Measurements from ENCODE around the gene GYG2.
"Not testable (repeated sequence)": the region's sequence is repeated elsewhere in the genome, so short reads cannot be mapped to it uniquely, and the experiment has no call there.

Gene GYG2

DNA sequence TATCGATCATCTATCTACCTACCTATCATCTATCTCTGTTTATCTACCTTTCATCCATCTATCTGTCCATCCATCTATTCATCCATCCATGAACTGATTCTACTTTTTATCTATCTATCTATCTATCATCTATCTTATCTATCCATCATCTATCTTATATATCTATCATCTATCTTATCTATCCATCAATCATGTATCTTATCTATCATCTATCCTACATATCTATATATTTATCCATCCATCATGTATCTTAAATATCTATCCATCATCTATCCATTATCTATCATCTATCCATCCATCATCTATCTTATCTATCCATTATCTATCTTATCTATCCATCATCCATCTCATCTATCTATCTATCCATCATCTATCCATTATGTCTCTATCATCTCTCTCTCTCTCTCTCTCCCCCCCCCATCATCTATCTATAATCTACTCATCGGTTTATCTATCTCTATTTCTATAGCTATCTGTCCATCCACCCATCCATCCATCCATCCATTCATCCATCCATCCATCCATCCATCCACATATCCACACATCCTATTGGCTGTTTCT lies 79.5 kb downstream of the GYG2 start:
- DNase-seq: no peak

DNA sequence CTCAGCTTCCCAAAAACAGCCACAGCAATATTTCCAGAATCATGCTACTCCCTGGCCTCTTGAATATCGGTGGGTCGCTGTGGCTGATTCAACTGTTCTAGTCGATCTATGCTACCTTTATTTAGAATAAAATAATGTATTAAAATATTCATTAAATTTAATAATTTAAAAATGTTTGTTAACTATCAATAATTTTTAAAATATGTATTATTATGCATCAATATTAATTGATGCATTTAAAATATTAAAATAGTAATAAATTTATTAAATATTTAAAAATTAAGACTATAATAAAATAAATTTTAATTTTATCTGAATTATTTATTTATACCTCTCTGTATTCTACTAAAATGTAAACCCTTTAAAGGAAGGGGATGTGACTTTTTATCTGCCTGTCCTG lies 81.4 kb downstream of the GYG2 start:
- no peak for DNase-seq

DNA sequence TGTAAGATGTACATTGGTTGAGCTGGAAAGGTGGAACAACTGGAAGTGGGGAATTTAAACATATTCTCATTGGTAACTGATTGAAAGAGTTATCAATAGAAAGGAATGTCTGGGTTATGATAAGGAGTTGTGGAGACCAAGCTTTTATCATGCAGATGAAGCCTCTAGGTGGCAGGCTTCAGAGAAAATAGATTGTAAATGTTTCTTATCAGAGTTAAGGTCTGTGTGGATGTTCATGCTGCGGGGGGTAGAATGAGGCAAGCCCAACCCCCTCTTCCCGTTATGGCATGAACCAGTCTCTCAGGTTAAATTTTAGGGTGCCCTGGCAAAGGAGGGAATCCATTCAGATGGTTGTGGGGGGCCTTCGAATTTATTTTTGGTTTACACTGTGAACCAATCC lies 84.4 kb downstream of the GYG2 start:
- no peak for DNase-seq

DNA sequence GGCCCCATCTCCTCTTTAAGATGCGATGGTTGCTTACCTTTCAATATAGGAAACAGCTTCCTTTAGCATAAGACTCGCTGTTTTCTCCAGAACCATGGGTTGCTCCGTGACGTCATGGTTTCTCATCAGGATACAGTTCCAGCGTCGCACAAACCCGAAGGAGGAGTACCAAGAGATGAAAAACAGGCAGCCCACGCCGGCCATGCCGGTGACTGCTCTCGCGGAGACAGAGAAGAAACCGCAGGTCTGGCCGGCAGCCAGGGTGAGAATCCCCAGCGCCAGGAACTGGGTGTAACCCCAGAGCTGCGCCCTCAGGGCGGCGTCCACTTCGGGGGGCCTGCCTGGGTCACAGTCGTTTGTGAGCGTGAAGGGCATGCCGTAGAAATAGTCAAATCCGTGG lies 89.0 kb downstream of the GYG2 start:
- no peak for DNase-seq

DNA sequence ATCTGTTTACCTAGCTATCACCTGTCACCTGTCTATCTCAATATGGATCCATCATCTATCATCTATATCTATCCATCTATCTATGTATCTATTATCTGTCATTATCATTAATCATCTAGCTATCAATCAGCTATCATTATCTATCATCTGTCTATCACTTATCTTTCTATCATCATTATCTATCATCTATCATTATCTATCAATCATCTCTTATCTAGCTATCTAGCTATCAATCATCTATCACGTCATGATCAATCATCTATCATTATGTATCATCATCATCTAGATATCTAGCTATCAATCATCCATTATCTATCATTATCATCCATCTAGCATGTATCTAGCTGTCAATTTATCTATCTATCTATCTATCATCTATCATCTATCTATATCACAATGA lies 92.5 kb downstream of the GYG2 start:
- DNase-seq: no peak

DNA sequence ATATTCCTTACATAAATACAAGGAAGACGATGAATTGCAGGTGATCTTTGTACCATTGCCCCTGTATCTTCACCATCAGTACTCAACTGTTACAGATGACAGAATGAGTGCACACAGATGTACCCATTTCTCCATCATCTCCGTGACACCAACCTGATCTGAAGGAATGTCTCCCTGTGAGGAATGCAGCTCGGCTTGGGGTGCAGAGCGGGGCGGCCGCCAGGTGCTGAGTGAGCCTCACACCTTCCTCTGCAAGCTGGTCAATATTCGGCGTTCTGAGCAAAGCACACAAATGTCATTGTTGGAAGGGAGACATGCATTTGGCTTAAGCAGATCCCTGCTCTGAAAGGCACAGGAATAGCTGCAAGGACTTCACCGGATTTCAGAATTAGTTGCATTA lies 93.0 kb downstream of the GYG2 start:
- no peak for DNase-seq

DNA sequence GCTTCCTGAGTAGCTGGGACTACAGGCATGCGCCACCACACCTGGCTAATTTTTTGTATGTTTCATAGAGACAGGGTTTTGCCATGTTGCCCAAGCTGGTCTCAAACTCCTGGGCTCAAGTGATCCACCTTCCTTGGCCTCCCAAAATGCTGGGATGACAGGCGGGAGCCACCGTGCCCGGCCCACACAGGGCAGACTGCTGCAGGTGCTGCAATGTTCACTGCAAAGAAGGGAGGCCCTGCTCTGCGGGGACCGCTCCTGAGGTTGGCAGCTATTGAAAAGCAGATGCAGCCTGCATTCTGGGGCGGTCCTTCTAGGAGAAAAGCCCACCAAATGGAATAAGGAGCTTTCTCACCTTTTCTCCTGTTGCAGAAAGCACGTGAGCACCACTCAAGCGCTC lies 95.4 kb downstream of the GYG2 start:
- no peak for DNase-seq

DNA sequence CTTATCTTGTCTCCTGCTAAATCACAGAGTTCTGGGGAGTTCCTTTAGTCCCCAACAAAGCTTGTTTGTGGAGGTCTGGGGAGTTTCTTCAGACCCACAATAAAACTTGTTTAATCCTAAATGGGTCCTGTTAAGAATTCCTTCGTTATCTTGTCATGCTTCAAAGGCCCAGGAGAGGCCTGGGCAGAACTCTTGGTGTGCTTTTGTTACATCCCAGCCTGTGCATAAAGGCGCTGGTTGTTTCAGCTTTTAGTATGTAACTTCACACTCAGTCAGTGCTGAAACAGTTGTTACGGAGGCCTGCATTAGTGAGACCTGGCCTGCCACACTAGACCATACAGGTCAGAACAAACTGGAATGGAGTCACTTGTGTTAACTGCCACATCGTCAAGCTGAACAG lies 97.5 kb downstream of the GYG2 start:
- not testable (repeated sequence) for DNase-seq

DNA sequence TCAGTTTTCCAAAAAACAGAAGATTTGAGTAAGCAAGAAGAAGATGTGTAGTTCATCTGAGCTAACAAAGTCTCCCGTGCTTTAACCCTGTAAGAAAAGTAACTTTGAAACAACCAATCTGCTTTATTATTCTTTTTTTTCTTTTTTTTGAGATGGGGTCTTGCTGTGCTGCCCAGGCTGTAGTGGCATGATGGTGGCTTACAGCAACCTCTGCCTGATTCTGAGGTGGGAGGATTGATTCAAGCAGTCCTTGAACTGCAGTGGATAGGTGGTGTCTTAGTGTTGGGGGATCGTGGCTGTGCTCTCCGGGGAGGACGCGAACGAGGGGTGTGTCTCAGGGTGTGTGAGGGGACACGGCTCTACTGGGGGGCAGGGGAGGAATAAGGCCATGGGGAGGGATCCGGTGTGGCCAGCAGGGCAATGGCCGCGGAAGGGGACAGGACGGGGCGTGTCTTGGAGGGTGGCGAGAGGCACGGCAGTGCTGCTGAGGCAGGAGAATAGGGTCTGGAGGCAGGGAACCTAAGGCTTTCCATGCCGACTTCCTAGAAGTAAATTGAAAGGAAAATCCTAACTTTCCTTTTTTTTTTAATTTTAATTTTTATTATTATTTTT lies 98.0 kb downstream of the GYG2 start:
- no peak for DNase-seq

DNA sequence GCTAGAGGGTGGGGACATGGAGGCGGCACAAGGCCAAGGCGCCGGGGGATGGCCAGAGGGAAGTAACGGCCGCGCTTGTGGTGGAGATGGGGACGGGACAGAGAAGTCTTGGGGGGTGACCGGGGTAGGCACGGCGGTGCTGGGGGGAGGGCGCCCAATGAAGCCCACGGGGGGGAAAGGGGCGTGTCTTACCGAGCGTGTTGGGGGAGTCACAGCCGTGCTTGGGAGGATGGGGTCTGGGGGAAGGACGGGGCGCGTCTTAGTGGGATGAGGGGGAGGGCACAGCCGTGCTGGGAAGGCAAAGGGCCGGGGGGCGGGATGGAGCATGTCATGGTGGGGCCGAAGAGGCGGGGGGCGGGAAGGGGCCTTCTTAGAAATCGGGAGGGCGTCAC lies 99.5 kb downstream of the GYG2 start:
- DNase-seq: no peak

DNA sequence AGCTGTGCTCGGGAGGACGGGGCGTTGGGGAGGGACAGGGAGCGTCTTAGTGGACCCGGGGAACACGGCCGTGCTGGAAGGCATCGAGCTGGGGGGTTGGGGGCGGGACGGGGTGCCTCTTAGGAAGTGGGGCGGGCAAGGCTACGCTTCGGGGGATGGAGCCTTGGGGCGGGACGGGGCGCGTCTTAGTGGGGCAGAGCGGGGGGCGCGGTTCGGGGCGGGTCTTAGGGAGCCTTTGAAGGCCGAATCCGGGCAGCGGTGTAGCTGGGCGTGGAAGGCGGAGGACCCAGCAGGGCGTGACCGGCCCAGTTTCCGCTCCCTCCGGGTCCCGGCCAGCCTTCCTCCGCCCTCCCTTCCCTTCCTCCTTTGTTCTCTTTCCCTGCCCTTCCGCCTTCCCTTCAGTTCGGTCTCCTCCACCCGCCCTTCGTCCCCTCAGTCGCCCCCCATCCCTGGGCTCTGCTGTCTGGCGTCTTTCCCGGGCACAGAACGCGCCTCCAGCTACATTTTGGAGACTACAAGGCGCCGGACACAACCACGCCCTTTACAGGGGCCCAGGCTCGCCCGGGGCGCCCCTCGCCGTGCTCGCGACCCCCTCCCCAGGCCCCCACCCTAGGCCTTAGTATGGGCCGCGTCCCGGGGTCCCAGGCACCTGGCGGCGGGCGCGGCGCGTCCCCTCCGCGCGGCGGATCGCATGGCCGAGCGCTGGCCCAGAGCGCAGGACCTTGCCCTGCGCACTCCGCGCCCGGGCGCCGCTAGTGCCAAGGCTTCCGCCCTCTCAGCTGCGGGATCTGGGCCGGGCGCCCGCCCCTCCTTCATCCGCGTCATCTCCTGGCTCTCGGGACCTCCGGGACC lies 100.1 kb downstream of the GYG2 start, which contains the start of gene ARSD:
TSS of gene ARSD (minus strand) at position 757 of the 852 bp plus-strand sequence. CDS start at position 693, 64 bp downstream.
- DNase-seq: no peak

DNA sequence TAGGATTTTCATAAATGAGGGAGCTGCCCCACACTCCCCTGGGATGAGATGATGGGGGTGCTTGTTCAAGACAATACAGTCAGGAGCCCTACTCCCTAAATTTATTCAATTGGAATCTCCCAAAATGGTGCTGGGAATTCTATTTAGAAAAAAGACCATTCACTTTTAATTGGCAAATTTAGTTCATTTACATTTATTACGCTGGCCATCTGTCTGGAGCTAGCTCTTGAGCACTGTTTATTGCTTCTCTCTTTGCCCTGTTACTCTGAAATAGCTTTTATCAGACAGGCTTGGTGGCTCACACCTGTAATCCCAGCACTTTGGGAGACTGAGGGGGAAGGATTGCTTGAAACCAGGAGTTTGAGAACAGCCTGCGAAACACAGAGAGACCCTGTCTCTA lies 102.4 kb downstream of the GYG2 start:
- DNase-seq: no peak

DNA sequence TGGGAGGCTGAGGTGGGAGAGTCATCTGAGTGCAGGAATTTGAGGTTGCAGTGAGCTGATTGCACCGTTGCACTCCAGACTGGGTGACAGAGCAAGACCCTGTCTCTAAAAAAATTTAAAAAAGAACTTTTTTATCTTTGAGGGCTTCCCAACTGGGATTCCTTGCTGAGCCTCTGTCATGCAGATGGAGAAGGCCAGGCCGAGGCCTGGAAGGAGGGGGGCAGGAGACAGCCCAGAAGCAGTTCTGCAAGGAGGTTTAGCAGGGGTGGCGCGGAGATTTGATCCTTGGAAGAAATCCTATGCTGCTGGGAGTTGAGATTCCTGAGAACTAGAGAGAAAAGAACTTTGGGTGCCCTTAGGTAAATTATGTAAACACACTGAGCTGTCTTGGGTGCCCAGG lies 102.9 kb downstream of the GYG2 start:
- DNase-seq: no peak

All from cortex of kidney (tissue), 1 donor.